Testis (tissue), 3 donors: ENCODE results near the gene GPS1. TPM values are rescaled to one million over a fixed set of nuclear protein-coding genes. Genes with fewer than 3 reads are reported as not detected.
"Not testable (repeated sequence)": the region's sequence is repeated elsewhere in the genome, so short reads cannot be mapped to it uniquely, and the experiment has no call there.

Source experiments
- DNase-seq: peaks from one replicate; pipeline ENCODE4 v3.0.0-alpha.2; 2019
- H3K27ac ChIP-seq, 2 donors: fragments of 200-600 bp; sonication (generic); one replicate each; pipeline ENCODE4 v1.5.1; 2019
- H3K27me3 ChIP-seq: fragments of 200-600 bp; sonication (generic); one replicate; pipeline ENCODE4 v1.5.1; 2019
- H3K36me3 ChIP-seq: fragments of 200-600 bp; sonication (generic); one replicate; pipeline ENCODE4 v1.5.1; 2017; ENCODE audit warnings: low read depth; ENCODE audit errors: missing control alignments
- H3K4me1 ChIP-seq: fragments of 200-600 bp; sonication (generic); one replicate; pipeline ENCODE4 v1.5.1; 2019
- H3K4me3 ChIP-seq, 2 donors: fragments of 200-600 bp; sonication (generic); one replicate each; pipeline ENCODE4 v1.5.1; 2017 to 2019
- H3K9me3 ChIP-seq: fragments of 200-600 bp; sonication (generic); one replicate; pipeline ENCODE4 v1.5.1; 2017
- POLR2A ChIP-seq: fragments of 450-650 bp; IDR thresholded peaks from one replicate; pipeline ENCODE4 v1.6.1; 2017; ENCODE audit warnings: antibody characterized with exemption, mild to moderate bottlenecking, moderate library complexity
- WGBS, 2 donors: methylation state at CpG; one replicate each; pipeline ENCODE4 v1.1.5; 2018; 5-methylcytosine and 5-hydroxymethylcytosine counted together
- intact Hi-C: fragments of 100-400 bp; cut with DNase I; formaldehyde crosslinking; loops from one replicate; pipeline ENCODE4 v1.15.1; 2023; ENCODE audit warnings: low total_unique reads
- polyA plus RNA-seq: library from polyadenylated mRNA; stranded (reverse); fragments of 350-450 nt; fragmentation: Illumina TruSeq; extraction: RNeasy Lipid Tissue Mini Kit (QIAGEN cat#74804); gene quantifications from one replicate; pipeline ENCODE4 v1.2.3, GENCODE V29; 2014; ENCODE audit warnings: low read depth, low replicate concordance; ENCODE audit not compliant: insufficient read depth
- total RNA-seq, 2 donors: library from RNA; depleted of rRNA; stranded (reverse); fragments of >200 nt; gene quantifications; one replicate each; pipeline ENCODE4 v1.2.3, GENCODE V29; 2016
- TF ChIP-seq, protein P1 (sequence below), 3 experiments: fragments of 450-650 bp in 2 of 3; fragments of 200-600 bp in 1 of 3; sonication (generic) in 1 of 3; IDR thresholded peaks; one replicate each; pipeline ENCODE4 v1.5.1; 2016 to 2019; ENCODE audit warnings: antibody characterized with exemption in 3 of 3, mild to moderate bottlenecking in 2 of 3, moderate library complexity in 1 of 3

Gene GPS1
- total and polyA plus RNA-seq, 3 donors from 2014 or later: 170 to 190 (median 178) TPM

DNA sequence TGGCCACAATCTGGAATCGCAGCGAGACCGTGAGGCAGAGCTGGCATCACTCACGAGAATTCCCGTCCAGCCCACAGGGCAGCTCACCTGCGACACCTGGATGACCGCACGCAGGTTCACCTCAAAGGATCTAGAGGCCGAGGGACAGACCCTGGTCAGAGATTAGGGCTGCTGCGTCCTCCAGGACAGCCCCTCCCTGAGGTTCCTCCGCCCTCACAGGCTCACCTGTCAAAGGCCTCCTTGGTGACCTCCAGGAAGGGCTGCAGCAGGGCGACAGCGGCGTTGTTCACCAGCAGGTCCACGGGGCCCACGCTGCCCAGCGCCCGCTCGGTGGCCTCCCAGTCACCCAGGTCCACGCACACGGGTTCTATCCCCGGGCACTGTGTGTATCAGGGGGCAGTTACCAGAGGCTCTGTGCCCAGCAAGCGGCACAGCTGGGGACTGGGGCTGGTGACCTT, 15.0 kb upstream of the GPS1 start:
- WGBS, 2 donors: 43 to 49% methylated on average over 9 to 23 of the region's 23 CpGs
- Histone ChIP-seq H3K36me3 (no peaks in the 10 kb centered on the region), H3K27me3 (no peaks in the 10 kb centered on the region), H3K4me1 (peaks cover 34% of the 10 kb centered on the region), H3K27ac (peak overlapping the region; percentile 89 to 97), H3K4me3 (peak overlapping the region; percentile 63 to 73), H3K9me3 (no peaks in the 10 kb centered on the region)
- TF ChIP-seq, protein P1, sequence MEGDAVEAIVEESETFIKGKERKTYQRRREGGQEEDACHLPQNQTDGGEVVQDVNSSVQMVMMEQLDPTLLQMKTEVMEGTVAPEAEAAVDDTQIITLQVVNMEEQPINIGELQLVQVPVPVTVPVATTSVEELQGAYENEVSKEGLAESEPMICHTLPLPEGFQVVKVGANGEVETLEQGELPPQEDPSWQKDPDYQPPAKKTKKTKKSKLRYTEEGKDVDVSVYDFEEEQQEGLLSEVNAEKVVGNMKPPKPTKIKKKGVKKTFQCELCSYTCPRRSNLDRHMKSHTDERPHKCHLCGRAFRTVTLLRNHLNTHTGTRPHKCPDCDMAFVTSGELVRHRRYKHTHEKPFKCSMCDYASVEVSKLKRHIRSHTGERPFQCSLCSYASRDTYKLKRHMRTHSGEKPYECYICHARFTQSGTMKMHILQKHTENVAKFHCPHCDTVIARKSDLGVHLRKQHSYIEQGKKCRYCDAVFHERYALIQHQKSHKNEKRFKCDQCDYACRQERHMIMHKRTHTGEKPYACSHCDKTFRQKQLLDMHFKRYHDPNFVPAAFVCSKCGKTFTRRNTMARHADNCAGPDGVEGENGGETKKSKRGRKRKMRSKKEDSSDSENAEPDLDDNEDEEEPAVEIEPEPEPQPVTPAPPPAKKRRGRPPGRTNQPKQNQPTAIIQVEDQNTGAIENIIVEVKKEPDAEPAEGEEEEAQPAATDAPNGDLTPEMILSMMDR (IDR thresholded peaks at IDR 0.05): no peak
- no peak for TF ChIP-seq POLR2A
- intact Hi-C loops: loop anchor here (10.0 kb wide), 1 partner anchor 118 kb away; no protein-coding TSS in a partner anchor
- no peak for DNase-seq

DNA sequence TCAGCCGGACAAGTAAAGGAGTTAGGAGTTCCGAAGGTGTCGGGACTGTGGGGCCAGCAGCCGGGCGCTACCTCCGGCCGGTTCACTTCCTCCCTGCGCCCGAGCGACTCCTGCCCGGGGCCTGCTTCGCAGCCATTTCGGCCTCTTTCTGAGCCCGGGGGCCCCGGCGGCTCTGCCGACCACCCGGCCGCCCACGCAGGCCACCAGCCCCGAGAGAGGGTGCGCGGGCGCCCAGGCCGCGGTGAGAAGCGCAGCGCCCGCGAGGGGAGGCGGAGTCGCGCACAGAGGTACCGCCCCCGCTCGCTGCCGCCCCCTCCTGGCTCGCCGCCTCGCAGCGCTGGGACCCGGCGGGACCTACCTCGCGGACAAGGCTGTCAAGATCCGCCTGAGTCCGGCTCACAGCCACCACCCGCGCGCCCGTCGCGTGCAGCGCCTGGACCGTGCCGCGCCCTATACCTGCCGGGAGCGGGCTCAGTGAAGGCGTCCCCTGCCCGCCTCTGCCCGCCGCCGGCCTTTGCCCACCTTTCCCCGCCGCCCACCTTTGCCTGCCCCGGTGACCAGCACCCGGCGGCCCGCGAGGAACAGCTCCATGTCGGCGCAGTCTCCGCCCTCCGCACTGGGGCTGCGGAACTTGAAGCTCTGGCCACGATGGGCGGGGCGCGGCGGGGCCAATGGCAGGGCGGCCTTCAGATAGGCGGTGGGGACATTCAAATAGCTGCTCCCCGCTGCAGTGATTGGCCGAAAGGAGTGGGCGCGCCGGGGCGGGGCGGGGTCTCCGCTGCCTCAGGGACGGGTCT, 14.4 kb upstream of the GPS1 start, which contains the start of gene DCXR:
TSS of gene DCXR (minus strand) at position 606 of the 797 bp plus-strand sequence. CDS start at position 591, 15 bp downstream.
- peak; percentile 9 for TF ChIP-seq POLR2A
- TF ChIP-seq, protein P1 (IDR thresholded peaks at IDR 0.05): peak; percentile 63 to 71 (median 67)
- peaks cover 30% of the 10 kb centered on the region for H3K4me1 ChIP-seq
- intact Hi-C loops: loop anchor here (10.0 kb wide), 1 partner anchor 118 kb away; no protein-coding TSS in a partner anchor
- H3K9me3 ChIP-seq: no peaks in the 10 kb centered on the region
- peak within 1 kb of the TSS; percentile 63 to 73 for H3K4me3 ChIP-seq
- peak; percentile 99 for DNase-seq
- 0 to 1% methylated on average over 9 to 68 of the region's 92 CpGs for WGBS, 2 donors
- H3K36me3 ChIP-seq: no peaks in the 10 kb centered on the region
- no peaks in the 10 kb centered on the region for H3K27me3 ChIP-seq
- H3K27ac ChIP-seq: peak within 1 kb of the TSS; percentile 89 to 97

DNA sequence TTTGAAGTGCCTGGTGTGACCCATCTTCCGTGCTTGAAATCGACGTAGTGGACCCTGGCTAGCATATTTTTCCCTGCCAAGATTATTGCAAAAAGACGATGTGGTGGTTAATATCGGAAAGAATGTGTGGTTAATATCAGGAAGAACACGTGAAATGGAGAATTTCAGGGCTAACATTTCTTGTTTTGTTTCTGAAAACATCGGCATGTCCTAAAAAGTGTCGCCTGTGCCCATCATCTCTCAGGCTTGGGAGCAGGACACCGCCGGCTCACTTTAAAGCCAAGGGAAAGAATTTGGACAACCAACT, 13.9 kb upstream of the GPS1 start:
- H3K27ac ChIP-seq: peak overlapping the region; percentile 89 to 97
- H3K27me3 ChIP-seq: no peaks in the 10 kb centered on the region
- H3K4me1 ChIP-seq: peaks cover 27% of the 10 kb centered on the region
- WGBS, 2 donors: 6% methylated on average over 10 of the region's 10 CpGs
- DNase-seq: no peak
- no peaks in the 10 kb centered on the region for H3K9me3 ChIP-seq
- peak overlapping the region in 1 of 2 donors; percentile 73 for H3K4me3 ChIP-seq
- no peak for TF ChIP-seq POLR2A
- TF ChIP-seq, protein P1 (IDR thresholded peaks at IDR 0.05): no peak
- no peaks in the 10 kb centered on the region for H3K36me3 ChIP-seq
- intact Hi-C loops: loop anchor here (10.0 kb wide), 1 partner anchor 117 kb away; no protein-coding TSS in a partner anchor

DNA sequence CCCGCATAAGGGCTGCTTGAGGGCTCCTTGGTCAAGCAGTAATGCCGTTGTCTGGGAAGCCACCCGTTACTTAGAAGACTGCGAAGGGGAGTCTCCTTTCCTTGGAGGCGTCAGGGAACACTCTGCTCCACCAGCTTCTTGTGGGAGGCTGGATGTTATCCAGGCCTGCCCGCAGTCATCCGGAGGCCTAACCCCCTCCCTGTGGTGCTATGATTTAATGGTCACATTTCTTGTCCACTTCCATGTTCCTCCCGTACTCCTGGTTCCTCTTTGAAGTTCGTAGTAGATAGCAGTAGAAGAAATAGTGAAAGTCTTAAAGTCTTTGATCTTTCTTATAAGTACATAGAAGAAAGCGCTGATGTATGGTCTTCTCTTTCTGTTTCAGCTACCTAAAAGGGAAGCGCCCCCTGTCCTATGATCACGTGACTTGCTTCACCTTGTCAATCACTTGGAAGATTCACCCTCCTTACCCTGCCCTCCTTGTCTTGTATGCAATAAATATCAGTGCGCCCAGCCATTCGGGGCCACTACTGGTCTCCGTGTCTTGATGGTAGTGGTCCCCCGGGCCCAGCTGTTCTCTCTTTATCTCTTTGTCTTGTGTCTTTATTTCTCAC, 12.8 kb upstream of the GPS1 start:
- H3K4me3 ChIP-seq, H3K36me3 ChIP-seq, H3K9me3 ChIP-seq, H3K27me3 ChIP-seq: not testable (repeated sequence)
- peak; percentile 76 for DNase-seq
- intact Hi-C loops: loop anchor here (10.0 kb wide), 1 partner anchor 116 kb away; no protein-coding TSS in a partner anchor
- H3K4me1 ChIP-seq: peaks cover 27% of the 10 kb centered on the region
- 38 to 54% methylated on average over 16 of the region's 16 CpGs for WGBS, 2 donors
- H3K27ac ChIP-seq: peak overlapping the region in 1 of 2 donors; percentile 47

DNA sequence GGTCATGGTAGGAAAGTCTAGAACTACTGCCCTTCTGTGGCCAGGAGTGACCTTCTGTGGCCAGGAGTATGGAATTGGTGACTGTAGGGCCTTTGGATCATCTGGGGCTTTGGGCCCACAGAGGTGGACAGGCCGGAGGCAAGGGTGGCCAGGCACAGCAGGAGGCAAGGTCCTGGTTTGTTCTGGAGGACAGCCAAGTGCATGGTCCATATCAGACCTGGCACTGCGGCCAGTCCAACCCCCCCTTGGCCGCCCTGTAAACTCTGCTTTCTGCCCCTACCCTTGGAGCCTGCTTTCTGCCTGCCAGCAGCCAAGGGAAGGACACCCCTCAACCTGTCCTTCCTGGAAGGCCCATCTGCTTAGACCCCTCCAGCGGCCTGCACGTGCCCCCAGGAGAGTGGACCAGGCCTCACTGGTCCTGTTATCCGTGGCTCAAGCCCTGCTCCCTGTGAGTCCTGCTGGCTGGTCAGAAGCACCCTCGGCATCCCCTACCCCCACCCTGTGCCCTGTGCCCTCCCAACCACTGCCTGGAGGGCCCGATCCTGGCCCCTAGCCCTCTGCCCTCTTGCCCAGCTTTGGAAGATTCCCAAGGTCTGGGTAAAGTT, 11.9 kb upstream of the GPS1 start:
- Histone ChIP-seq H3K36me3 (no peaks in the 10 kb centered on the region), H3K4me3 (no peak overlapping the region), H3K9me3 (no peaks in the 10 kb centered on the region), H3K27ac (no peak overlapping the region), H3K27me3 (no peaks in the 10 kb centered on the region), H3K4me1 (peaks cover 27% of the 10 kb centered on the region)
- TF ChIP-seq POLR2A: no peak
- TF ChIP-seq, protein P1 (IDR thresholded peaks at IDR 0.05): no peak
- 85 to 93% methylated on average over 7 to 8 of the region's 8 CpGs for WGBS, 2 donors
- no peak for DNase-seq
- intact Hi-C loops: loop anchor here (10.0 kb wide), 1 partner anchor 115 kb away; no protein-coding TSS in a partner anchor
